Heart left ventricle (tissue), 13 donors: ENCODE data around the gene UGT1A9.

ENCODE experiments used
- CTCF ChIP-seq, 12 donors: fragments of 200-600 bp; sonication (generic) in 4 of 12; IDR thresholded peaks; one replicate each; pipeline versions ENCODE4 v1.5.0 to v1.8.0; 2018 to 2022; ENCODE audit warnings: antibody characterized with exemption in 12 of 12, mild to moderate bottlenecking in 5 of 12
- POLR2A ChIP-seq, 2 donors: fragments of 450-650 bp; IDR thresholded peaks; one replicate each; pipeline ENCODE4 v1.6.1; 2017; ENCODE audit warnings: antibody characterized with exemption in 2 of 2, mild to moderate bottlenecking in 2 of 2, moderate library complexity in 2 of 2
- donor health status: ischemic (EF 13 %, LVEDD 7.1; RV severe dilation, severe dysfunction).
- donor health status: DM: no; HTN: yes; CAD: no.
- donor health status: DM: no; HTN: no; CAD: no.
- donor health status: ischemic (EF 25% LVEDD 6.9; RV normal size, moderate dysfunction).
- donor health status: ischemic (EF 25% LVEDD 5.7; RV mildly dilated, moderate dysfunction).
- donor health status: ischemic (EF 35%, LVEDD 5.7; RV mildly dilated, moderate dysfunction).
- donor health status: nonischemic (EF 11% LVEDD 7.7; RV severe dilation, severe dysfunction).
- donor health status: DM: yes; HTN: yes; CAD: no.
- donor health status: PGD.
- donor health status: ischemic (EF 29% LVEDD 5.4; RV normal size, mild dysfunction).
- donor health status: nonischemic (EF 23%, LVEDD 6.1; RV moderate dilation, normal function).

DNA sequence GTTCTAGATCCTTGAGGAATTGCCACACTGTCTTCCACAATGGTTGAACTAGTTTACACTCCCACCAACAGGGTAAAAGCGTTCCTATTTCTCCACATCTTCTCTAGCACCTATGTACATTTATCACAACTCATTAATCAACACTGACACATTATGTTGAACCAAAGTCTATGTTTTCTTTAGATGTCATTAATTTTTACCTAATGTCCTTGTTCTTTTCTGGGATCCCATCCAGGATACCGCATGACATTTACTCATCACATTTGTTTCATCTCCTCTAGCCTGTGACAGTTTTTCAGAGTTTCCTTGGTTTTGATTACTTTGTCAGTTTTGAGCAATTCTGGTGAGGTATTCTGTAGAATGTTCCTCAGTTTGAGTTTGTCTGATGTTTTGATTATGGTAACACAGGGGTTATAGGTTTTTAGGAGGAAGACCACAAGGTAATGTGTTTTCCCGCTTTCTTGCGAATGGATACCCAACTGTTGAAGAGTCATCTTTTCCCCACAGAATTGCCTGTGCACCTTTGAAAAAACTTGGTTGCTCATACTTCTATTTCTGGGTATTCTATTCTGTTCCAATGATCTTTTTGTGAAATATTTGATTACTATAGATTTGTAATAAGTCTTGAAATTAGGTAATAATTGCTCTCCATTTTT is 3.0 kb upstream of the UGT1A9 start:
- TF ChIP-seq POLR2A (IDR thresholded peaks at IDR 0.05) (no peak), CTCF (IDR thresholded peaks at IDR 0.05) (no peak)
